K562 (cell line): ENCODE measurements around the gene P4HTM. TPM values are rescaled to one million over a fixed set of nuclear protein-coding genes. Genes with fewer than 3 reads are reported as not detected.

Experiments used
- ATAC-seq: fragments of 200-7000 bp; cut with Tn5 transposase; 3 replicates; pipeline ENCODE4 v1.9.1; 2020; ENCODE audit warnings: moderate library complexity
- BruUV-seq: library from RNA; stranded (reverse); fragments of 400-500 nt; replicated peaks from 2 replicates; lab custom pipeline; 2021; lab: Mats Ljungman, UMichigan
- CTCF ChIA-PET: fragments of 300-600 bp; formaldehyde crosslinking; extraction: SDS; loops from one replicate; lab custom pipeline; 2021; ENCODE audit warnings: low intra/inter-chr PET ratio; lab: Yijun Ruan, JAX
- POLR2A ChIA-PET: fragments of 300-600, 350-650 bp; sonication (Branson Sonifier 250); formaldehyde crosslinking; extraction: SDS; loops from one replicate; lab custom pipeline; 2021; ENCODE audit warnings: antibody characterized with exemption, inconsistent platforms; lab: Yijun Ruan, JAX
- DNase-seq, 4 experiments: peaks; one replicate each; pipeline versions ENCODE4 v3.0.0 to v3.0.0-alpha.2; 2011 to 2018; ENCODE audit warnings: low spot score in 3 of 4, mixed read lengths in 3 of 4; ENCODE audit errors: extremely low read depth in 1 of 4
- FAIRE-seq: peaks from 2 replicates; lab custom pipeline; 2011; peaks lifted over from hg19 to GRCh38; lab: Jason Lieb, UNC
- H2AFZ ChIP-seq: 2 replicates; pipeline ENCODE4 v1.6.0; 2011; ENCODE audit warnings: low read depth, low read length, control low read depth, inconsistent platforms
- H3K27ac ChIP-seq: fragments of 200-600 bp; 3 replicates; pipeline ENCODE4 v1.8.0; 2011; ENCODE audit warnings: low read depth, mild to moderate bottlenecking, control low read depth, inconsistent platforms, low read length, moderate library complexity, mixed read lengths; ENCODE audit errors: extremely low read depth
- H3K27me3 ChIP-seq, 2 experiments: fragments of 300-600 bp in 1 of 2; 2 replicates in 1 of 2; 3 replicates in 1 of 2; pipeline versions ENCODE4 v1.6.0 to v1.8.0; 2011; ENCODE audit warnings: inconsistent platforms in 2 of 2, low read length in 2 of 2, mild to moderate bottlenecking in 1 of 2, mixed read lengths in 1 of 2, moderate library complexity in 1 of 2; ENCODE audit not compliant: control insufficient read depth in 2 of 2, insufficient read depth in 2 of 2
- H3K36me3 ChIP-seq: fragments of 300-600 bp; 3 replicates; pipeline ENCODE4 v1.8.0; 2011; ENCODE audit warnings: mild to moderate bottlenecking, low read length, inconsistent platforms; ENCODE audit not compliant: control insufficient read depth, insufficient read depth
- H3K4me1 ChIP-seq, 2 experiments: fragments of 200-600 bp in 1 of 2; replicated peaks in 1 of 2; 2 replicates in 1 of 2; 3 replicates in 1 of 2; pipeline versions ENCODE4 v1.5.1 to v1.8.0; 2011; ENCODE audit warnings: inconsistent platforms in 2 of 2, low read length in 2 of 2, mild to moderate bottlenecking in 1 of 2, mixed read lengths in 1 of 2, moderate library complexity in 1 of 2; ENCODE audit not compliant: control insufficient read depth in 2 of 2, insufficient read depth in 2 of 2
- H3K4me2 ChIP-seq: 2 replicates; pipeline ENCODE4 v1.6.1; 2011; ENCODE audit warnings: low read length, control low read depth, inconsistent platforms, mixed read lengths; ENCODE audit not compliant: insufficient read depth
- H3K4me3 ChIP-seq: fragments of 200-600 bp; sonication (generic), shearing (Covaris generic); 2 replicates; pipeline ENCODE4 v1.5.1; 2016; ENCODE audit warnings: control low read depth, inconsistent platforms
- H3K79me2 ChIP-seq: fragments of 200-600 bp; 3 replicates; pipeline ENCODE4 v1.8.0; 2011; ENCODE audit warnings: low read length, inconsistent platforms; ENCODE audit not compliant: control insufficient read depth, insufficient read depth
- H3K9ac ChIP-seq, 2 experiments: 2 replicates each; pipeline versions ENCODE4 v1.6.0 to v1.6.1; 2011; ENCODE audit warnings: low read depth in 2 of 2, low read length in 2 of 2, control low read depth in 1 of 2, inconsistent platforms in 1 of 2, mild to moderate bottlenecking in 1 of 2, mixed read lengths in 1 of 2; ENCODE audit not compliant: insufficient read depth in 1 of 2
- H3K9me1 ChIP-seq: one replicate; pipeline ENCODE4 v1.6.0; 2011; ENCODE audit warnings: inconsistent platforms, mild to moderate bottlenecking, low read length, moderate library complexity; ENCODE audit not compliant: control insufficient read depth, insufficient read depth
- H3K9me3 ChIP-seq: replicated peaks from 2 replicates; pipeline ENCODE4 v1.5.1; 2011; ENCODE audit warnings: low read depth, low read length, inconsistent platforms; ENCODE audit not compliant: control insufficient read depth, insufficient read depth
- H4K20me1 ChIP-seq: replicated peaks from 2 replicates; pipeline ENCODE4 v1.6.1; 2011; ENCODE audit warnings: low read length, inconsistent platforms, mixed read lengths; ENCODE audit not compliant: control insufficient read depth, insufficient read depth
- GTF2F1 ChIP-seq: IDR thresholded peaks from 2 replicates; pipeline ENCODE4 v1.6.1; 2011; ENCODE audit warnings: low read depth, low read length, improper control_type of control experiment
- WGBS: fragments of 100-300 bp; shearing (Covaris generic); methylation state at CpG from one replicate; pipeline ENCODE4 v1.1.6; 2016; ENCODE audit warnings: low coverage, mixed read lengths; ENCODE audit not compliant: insufficient coverage; ENCODE audit errors: missing lambda C conversion rate; 5-methylcytosine and 5-hydroxymethylcytosine counted together
- in situ Hi-C: fragments of 300-500 bp; cut with MboI; formaldehyde crosslinking; loops from 4 replicates; pipeline ENCODE4 v1.15.0; 2018; ENCODE audit warnings: inconsistent platforms, mixed read lengths
- intact Hi-C: fragments of 100-400 bp; cut with micrococcal nuclease; formaldehyde crosslinking; loops from 2 replicates; pipeline ENCODE4 v1.14.2; 2022
- polyA plus RNA-seq, 8 experiments: library from polyadenylated mRNA; depleted of rRNA in 4 of 8; stranded (reverse) in 5 of 8; unstranded in 3 of 8; fragments of >200 nt; fragmentation: Nextera tagmentation in 2 of 8; fragmentation: Illumina TruSeq in 1 of 8; extraction: Ambion mirVana in 2 of 8; extraction: Trizol in 1 of 8; gene quantifications; 2 replicates each; pipeline versions ENCODE4 v1.2.1 to v1.2.3, GENCODE V29; 2011 to 2014; ENCODE audit warnings: inconsistent platforms in 1 of 8, missing spikeins in 1 of 8
- total RNA-seq, 7 experiments: library from RNA; depleted of rRNA in 6 of 7; stranded (reverse); fragments of >200 nt in 6 of 7; fragmentation: Illumina TruSeq in 2 of 7; extraction: Trizol in 2 of 7; gene quantifications; 2 replicates each; pipeline versions ENCODE4 v1.2.1 to v1.2.3, GENCODE V29; 2011 to 2021; ENCODE audit warnings: low replicate concordance in 1 of 7
- TF ChIP-seq, protein P1 (sequence below), 3 experiments: IDR thresholded peaks in 2 of 3; conservative IDR thresholded peaks in 1 of 3; 2 replicates each; pipeline ENCODE4 v1.5.1; 2011 to 2012; ENCODE audit warnings: low read length in 3 of 3, mild to moderate bottlenecking in 3 of 3, control low read depth in 2 of 3, improper control_type of control experiment in 1 of 3, inconsistent platforms in 1 of 3, low read depth in 1 of 3, mixed read lengths in 1 of 3, moderate library complexity in 1 of 3; ENCODE audit not compliant: insufficient read depth in 2 of 3

P4HTM gene
- total and polyA plus RNA-seq, 9 of the 15 experiments (the other 6 are each of a cell fraction or from before 2014, with no cell fraction given), result 0.09 to 0.66 (median 0.25) TPM; not detected in 2

DNA sequence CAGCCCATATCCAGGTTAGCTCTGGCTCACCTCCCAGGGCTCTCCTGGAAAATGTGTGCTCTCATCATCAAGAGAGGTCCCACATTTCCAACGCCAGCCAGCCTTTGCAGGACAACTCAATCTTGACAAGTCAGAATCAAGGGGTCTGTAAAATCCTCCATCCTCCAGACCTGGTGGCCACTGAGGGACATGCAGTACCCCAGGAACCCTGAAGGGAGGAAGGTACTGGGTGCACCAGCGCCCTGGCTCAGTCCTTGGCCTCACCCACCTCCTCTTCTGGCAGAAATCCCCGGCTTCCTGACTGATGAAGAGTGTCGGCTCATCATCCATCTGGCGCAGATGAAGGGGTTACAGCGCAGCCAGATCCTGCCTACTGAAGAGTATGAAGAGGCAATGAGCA, 11.1 kb downstream of the P4HTM start:
- BruUV-seq, result no TSS peak
- no peak overlapping the region for H3K4me2 ChIP-seq
- no peak overlapping the region for H3K27ac ChIP-seq
- in situ Hi-C loops (no loop called here), intact Hi-C loops (no loop called here)
- H3K4me3 ChIP-seq, result no peak overlapping the region
- H3K36me3 ChIP-seq, result no peaks in the 10 kb centered on the region
- ATAC-seq (0 out of 3 replicates have a peak, but pooled peaks have one; percentile 24), FAIRE-seq (no peak), DNase-seq (no peak)
- H3K9me1 ChIP-seq, result no peaks in the 10 kb centered on the region
- no peak overlapping the region for H3K9ac ChIP-seq
- H2AFZ ChIP-seq, result no peak overlapping the region
- ChIA-PET CTCF (no interaction called here), POLR2A (interaction anchor here (0.8 kb wide), 1 partner anchor 10 kb away, joined by 4 read pairs; no protein-coding TSS in a partner anchor)
- H3K79me2 ChIP-seq, result peaks cover under 1% of the 10 kb centered on the region; the same call in 1 of the 3 replicates
- H3K9me3 ChIP-seq, result no peaks in the 10 kb centered on the region
- TF ChIP-seq, protein P1, sequence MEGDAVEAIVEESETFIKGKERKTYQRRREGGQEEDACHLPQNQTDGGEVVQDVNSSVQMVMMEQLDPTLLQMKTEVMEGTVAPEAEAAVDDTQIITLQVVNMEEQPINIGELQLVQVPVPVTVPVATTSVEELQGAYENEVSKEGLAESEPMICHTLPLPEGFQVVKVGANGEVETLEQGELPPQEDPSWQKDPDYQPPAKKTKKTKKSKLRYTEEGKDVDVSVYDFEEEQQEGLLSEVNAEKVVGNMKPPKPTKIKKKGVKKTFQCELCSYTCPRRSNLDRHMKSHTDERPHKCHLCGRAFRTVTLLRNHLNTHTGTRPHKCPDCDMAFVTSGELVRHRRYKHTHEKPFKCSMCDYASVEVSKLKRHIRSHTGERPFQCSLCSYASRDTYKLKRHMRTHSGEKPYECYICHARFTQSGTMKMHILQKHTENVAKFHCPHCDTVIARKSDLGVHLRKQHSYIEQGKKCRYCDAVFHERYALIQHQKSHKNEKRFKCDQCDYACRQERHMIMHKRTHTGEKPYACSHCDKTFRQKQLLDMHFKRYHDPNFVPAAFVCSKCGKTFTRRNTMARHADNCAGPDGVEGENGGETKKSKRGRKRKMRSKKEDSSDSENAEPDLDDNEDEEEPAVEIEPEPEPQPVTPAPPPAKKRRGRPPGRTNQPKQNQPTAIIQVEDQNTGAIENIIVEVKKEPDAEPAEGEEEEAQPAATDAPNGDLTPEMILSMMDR (IDR thresholded peaks at IDR 0.05 in 2 of 3, conservative IDR thresholded peaks at IDR 0.05 in 1 of 3; ENCODE audit: insufficient read depth in 2 of 3, low read depth in 1 of 3, low read length in 3 of 3), result peak in 1 of 3 experiments; percentile 10; a peak in 1 of 6 replicates
- TF ChIP-seq GTF2F1, result no peak
- no peaks in the 10 kb centered on the region for H4K20me1 ChIP-seq
- WGBS, result 29% methylated on average over 5 of the region's 6 CpGs
- no peaks in the 10 kb centered on the region for H3K27me3 ChIP-seq
- peaks cover 13 to 27% of the 10 kb centered on the region in 2 experiments; a peak in 4 of 5 replicates for H3K4me1 ChIP-seq
